GM21423 (cell line): ENCODE measurements around the gene SEPTIN12.

Experiments
- ATAC-seq: cut with Tn5 transposase; IDR thresholded peaks from one replicate; pipeline ENCODE4 v1.9.1; 2021; ENCODE audit warnings: mild to moderate bottlenecking, moderate library complexity; ENCODE audit not compliant: unreplicated experiment

Gene SEPTIN12, protein sequence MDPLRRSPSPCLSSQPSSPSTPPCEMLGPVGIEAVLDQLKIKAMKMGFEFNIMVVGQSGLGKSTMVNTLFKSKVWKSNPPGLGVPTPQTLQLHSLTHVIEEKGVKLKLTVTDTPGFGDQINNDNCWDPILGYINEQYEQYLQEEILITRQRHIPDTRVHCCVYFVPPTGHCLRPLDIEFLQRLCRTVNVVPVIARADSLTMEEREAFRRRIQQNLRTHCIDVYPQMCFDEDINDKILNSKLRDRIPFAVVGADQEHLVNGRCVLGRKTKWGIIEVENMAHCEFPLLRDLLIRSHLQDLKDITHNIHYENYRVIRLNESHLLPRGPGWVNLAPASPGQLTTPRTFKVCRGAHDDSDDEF

DNA sequence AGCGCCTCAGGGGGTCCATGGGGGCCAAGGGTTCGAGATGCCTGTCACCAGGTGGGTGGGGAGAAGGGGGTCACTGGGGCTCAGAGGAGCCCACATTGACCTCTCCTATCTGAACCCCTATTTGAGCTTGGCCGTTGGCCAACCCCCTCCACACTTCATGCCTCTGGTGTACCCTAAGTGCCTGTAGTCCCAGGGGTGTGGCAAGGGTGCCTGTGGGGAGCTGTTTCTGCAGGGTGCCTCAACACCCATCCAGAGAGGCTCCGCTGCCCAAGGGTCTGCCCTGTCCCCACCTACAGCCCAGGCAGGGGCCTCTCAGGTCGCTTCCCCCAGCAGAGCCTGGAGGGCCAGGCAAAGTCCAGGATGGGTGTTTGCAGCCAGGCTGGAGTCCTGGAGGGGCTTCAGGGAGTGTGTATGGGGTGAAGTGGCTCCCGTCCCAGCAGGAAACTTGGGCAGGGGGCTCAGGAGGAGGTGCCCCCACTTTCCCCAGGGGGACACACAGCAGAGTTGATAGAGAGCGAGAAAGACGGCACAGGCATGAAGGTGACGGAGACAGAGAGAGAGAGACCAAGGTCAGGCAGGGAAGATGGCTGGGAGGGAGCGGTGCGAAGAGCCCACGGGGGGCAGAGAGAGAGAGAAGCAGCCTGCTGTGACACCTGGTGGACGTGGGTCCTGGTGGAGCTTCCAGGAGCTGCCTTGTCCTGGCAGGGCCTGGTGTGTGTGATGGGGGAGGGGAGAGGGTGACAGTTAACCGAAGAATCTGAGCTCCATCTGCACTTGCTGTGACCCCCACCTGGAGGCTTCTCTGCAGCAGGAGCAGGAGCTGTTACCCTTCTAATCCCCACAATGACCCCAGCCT lies at the start of gene SEPTIN12:
SEPTIN12 (minus strand) TSS at position 719 of the 856 bp plus-strand sequence; CDS start at position 19, 700 bp downstream.
- no peak for ATAC-seq

DNA sequence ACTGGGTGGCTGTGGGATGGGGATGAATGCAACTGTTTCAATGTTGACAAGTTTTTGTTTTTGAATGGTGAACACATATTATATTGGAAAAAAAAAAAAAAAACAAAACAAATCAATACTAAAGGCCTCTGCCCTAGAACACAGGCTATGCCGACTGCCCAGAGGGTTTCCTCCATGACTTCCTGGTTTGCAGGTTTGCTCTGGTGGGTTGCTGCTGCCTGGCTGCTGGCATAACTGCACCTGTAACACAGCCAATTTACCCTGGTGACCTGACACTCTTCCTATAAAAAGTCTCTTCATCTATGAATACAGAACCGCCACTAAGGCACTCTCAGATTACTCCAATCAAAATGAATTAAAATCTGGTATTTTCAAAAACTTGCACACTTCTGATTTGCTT lies 48.6 kb upstream of the SEPTIN12 start:
- ATAC-seq = no peak

DNA sequence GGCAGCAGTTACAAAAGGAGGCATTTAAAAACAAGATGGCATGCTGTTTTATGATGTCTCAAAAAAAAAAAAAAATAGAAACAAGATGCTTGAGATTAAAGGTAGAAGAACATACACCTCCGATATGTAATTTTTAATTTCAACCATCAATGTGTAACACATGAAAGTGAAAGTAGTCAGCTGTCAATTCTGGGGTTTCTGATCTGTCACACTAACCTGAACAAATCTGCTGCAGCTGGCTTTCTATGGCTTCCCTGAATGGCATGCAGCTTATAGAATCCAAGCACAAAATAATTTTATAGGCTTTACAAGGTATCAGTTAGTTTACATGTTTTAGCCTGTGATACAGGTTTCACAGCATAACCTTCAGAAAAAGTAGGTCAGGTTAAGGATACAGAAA lies 45.4 kb upstream of the SEPTIN12 start:
- no peak for ATAC-seq

DNA sequence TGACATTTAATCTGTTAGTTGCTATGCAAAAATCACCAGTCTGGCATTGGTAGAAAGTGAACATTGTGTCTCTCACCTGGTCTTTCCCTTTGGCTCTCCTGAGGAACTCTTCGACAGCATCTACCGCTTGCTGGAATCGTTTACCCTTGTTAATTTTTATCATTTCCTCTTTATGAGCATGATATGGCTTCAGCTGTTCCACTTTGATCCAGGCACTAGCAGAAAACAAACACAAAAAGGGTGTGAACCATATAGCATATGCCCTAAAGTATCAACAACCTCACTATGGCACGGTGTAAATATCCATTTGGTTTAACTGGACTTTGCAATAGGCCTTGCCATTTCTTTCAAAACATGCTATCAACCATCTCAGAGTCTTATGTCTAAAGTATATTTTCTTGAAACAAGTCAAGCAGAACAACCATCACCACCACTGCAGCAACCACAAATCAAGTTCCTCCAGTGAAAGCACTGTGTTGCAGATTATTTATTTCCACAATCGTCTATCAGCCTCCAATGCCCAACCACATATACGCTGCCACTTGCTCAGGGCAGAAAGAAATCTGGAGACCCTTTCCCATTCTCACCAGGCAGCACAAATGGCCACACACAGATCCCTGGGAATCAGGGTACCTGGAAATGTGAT lies 44.7 kb upstream of the SEPTIN12 start:
- ATAC-seq = no peak

DNA sequence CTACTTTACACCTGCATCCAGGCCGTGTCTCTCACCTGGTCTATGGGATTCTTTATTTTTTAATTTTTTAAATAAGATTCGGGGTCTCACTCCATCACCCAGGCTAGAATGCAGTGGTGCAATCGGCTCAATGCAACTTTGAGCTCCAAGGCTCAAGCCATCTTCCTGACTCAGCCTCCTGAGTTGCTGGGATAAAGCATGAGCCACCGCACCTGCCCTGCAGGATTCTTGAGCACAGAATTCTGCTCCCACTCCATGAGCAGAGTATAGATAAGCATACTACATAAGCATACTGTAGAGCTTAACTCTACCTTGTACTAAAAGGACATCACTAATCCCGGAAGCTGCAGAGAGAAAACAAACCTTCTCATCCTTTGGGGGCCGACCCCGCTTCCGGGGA lies 43.5 kb upstream of the SEPTIN12 start:
- ATAC-seq = no peak

DNA sequence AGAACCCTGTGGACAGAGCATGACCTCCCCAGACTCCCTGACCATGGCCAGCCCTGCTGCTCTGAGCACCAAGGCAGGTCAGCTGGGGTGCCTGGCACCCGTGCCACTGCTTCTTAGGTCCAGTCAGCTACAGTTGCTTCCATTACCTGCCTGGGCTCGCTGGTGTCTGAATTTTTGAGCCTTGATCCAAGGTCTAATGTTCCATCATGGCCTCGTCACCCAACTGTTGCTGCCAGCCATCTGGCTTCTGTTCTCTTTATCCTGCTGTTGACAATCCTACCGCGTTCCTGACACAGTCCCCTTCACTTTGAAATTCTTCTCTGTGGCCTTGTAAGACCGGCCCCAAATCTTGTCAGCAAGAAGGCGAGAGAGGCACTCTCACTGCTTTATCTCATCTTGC lies 42.3 kb upstream of the SEPTIN12 start:
- ATAC-seq = no peak

DNA sequence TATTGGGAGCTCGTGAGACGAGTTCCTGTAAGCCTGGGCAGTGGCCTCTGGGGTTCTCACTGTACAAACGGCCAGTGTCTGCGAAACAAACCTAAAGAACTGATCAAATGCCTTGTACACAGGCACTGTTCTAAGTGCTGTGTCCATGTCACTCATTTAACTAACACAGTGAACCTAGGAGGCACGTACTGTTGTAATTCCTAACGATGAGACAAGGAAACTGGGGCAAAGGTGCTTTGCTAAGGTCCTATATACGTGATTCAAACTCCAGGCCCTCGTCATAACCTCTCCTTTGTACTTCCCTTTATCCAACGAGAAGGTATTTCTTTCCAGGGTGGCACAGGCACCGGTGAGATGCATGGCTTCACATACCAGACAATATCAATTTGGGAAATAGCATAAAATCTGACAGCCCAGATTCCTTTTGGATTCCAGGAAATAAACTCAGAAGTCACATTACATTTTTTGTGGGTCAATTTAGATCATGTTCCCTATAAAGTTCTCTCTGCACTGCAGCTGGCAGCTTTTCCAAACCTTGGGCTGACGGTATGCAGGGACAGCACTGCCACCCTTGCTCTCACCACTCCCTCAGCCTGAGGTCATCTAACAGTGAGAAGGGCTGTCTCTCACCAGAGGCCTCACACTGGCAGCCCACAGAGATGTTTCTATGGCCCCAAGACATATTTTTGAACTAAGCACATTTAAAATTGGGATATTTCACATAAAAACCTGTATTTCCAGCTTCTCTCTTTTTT lies 40.6 kb upstream of the SEPTIN12 start:
- no peak for ATAC-seq

DNA sequence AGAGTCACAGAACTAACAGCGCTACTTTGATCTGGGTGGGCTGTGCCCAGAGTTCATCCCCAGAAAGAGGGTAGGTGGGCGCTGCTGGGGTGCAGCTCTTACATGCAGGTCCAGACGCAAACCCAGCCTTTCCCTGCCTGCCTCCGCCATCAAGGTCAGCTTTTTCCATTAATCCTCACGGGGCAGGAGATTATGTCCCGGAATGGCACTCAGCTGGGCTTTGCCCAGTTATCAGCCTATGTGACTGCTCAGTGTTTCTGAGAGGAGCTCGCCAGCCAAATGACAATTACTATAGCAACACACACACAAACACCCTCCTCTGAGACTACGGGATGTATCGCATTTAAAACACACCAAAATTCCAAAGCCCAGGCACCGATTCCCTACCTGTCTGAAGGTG lies 38.8 kb upstream of the SEPTIN12 start:
- ATAC-seq = no peak

DNA sequence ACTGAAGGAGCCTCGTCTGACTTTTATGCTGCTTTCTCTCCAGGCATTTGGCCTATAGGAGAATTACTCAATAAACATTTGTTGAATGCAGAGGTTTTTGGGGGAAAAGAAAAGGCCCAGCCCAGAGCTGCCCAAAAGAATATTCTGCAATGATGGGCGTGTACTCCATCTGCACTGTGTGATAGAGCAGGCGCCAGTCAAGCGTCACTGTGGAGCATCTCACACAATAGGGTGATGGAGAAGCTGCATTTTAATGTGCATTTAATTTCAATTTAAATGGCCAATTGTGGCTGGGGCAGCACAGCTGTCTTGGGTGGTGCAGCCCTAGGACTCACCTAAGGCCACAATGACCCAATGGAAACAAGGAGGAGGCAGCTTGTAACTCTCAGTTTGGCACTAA lies 38.4 kb upstream of the SEPTIN12 start:
- ATAC-seq = no peak

DNA sequence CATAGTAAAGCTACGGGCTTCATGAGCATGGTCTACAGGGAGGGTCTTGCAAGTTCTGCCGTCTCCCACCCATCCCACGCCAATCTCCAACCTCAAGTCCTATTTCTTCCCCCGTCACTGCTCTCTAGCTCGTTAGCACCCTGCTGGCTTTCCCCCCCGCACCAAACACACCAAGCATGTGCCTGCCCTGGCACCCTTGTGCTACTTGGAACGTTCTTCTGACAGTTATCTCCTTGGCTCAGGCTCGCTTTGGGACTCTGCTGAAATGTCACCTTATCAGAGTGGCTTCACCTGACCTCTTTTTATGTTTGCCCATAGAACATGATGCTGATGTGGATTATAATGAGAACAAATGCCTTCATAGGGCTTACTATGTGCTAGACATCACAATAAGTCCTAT lies 37.1 kb upstream of the SEPTIN12 start:
- ATAC-seq = no peak

DNA sequence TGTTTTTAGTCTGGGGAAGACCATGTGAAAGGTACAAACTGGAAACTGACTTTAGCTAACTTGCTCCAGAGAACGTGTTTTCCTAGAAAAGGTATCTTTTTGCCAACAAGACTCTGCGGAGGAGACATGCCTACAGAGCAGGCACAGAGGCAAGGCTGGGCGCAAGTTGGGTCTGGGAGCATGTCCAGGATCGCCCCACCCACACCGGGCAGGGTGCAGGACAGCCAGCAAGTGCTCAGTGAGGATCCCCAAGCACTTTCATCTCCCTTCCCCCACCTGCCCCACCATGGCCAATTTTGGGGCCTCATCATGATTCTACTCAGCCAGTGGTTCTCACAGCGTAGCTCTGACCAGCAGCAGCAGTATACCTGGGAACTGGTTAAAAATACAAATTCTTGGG lies 32.5 kb upstream of the SEPTIN12 start:
- no peak for ATAC-seq

DNA sequence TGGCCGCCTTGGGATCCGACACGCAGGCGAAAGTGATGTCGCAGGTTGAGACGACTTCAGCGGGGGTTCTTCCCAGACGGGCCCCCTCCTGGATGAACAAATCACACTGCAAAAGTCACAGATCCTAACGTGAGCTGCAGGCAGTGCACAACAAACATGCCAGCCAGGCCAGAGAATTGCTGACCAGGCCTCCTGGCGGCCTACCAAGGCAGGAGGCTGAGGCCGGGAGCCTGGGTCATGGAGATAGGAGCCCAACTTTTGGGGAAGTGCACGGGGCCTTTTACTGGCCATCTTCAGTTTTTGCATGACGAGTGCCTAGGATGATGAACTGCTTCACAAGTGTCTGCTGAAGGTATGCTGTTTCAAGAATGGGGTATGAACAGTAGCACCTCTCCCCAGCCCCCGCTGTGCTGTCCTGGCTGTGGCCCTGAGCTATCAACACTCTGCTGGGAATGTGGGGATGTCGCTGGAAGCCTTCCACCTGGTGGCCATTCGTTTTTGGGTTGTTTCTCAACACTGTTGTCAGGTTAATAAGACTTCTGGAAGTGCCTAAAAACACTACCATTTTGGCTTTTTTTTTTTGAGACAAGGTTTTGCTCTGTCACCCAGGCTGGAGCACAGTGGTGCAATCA lies 26.5 kb upstream of the SEPTIN12 start:
- no peak for ATAC-seq

DNA sequence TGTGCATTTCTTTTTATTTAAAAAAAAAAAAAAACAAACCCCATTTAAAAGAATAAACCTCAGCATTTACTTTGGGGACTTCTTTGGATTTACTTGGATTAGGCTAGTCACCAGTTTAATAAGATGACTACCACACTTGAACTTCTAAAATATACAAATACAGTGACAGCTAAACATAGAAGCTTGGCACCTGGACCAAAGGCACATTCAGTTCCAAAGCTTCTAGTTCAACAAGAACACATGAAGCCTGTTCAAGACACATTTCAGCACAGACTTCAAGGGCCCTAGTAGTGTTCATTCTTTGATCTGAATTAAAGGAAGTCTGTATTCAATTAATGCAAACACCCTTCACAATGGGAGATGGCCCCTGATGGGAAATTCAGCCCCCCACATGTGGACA lies 25.9 kb upstream of the SEPTIN12 start:
- ATAC-seq = no peak

DNA sequence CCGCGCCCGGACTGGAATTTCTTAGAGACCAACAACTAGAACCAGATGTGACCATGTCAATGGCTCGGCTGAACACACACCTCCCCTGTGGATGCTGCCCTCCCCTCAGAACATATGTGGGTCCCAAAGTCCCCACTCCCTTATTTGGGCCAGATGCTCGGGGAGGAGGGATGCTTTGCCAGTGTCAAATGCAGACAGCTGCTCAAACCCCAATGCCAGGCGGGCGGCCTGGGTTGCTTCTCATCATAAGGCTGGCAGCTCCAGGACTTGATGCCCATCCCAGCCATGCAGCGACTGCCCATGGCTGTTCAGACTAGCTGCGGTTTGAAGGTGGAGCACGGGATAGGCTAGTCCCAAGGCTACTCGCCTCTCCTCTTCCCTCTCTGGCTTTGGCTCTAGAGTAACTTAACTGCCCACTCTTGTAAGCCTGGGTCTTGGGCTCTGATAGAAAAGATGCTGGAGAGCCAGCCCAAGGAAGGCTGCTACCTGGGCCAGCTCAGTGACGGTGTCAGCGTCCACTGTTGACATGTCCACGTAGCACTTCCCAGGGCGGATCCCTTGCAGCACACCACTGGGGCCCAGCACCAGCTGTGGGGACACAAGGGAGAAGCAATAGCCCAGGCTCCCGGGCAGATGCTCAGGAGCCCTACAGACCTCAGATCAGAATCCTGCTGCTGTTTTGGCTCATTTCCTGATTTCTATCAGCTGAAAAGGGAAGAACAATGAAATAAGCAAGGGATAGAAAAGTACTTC lies 25.3 kb upstream of the SEPTIN12 start:
- no peak for ATAC-seq

DNA sequence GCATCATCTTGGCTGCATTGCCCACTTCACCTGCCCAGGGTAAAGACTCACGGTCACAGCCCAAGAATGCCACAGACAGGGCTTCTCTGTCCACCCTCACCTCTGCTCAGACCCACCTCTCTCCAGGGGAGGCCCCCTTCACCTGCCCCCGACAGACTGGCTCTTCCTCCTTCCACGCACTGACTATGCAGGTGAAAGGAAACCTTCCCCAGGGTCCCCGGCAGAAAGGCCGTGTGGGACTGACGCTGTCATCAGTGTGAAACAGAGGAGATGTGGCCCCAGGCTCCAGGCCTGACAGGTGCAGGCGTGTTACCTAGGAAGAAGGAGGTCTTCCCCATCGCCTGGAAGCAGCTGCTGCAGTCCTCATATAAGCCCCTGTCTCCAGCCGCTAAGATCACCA lies 23.6 kb upstream of the SEPTIN12 start:
- no peak for ATAC-seq

DNA sequence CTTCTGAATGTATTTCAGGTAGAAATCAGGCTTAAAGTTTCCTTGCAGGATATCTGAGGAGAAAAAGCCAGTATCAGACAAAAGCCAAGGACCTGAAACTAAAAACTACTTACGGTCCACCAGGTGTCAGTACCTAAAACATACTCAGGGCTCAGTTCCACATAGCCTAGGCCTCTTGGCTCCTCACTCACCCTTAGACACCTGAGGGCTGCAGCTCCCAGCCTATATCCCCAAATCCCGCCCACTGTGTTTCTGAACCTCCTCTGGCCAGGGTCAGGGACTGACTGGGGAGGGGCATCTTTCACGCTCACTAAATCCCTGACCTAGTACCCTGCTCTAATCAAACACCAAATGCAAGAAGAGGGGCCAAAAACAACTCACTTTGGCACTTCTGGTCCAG lies 23.1 kb upstream of the SEPTIN12 start:
- no peak for ATAC-seq

DNA sequence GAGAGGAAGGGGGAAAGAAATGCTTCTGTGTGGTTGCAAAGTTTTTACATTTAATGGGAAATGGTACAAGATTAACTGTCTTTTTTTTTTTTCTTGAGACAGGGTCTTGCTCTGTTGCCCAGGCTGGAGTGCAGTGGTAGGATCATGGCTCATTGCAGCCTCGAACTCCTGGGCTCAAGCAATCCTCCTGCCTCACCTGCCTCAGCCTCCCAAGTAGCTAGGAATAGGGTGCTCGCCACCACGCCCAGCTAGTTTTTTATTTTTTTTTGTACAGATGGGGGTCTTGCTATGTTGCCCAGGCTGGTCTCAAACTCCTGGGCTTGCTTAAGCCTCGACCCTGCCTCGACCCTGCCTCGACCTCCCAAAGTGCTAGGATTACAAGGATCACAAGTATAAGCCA lies 18.1 kb upstream of the SEPTIN12 start:
- ATAC-seq = no peak

DNA sequence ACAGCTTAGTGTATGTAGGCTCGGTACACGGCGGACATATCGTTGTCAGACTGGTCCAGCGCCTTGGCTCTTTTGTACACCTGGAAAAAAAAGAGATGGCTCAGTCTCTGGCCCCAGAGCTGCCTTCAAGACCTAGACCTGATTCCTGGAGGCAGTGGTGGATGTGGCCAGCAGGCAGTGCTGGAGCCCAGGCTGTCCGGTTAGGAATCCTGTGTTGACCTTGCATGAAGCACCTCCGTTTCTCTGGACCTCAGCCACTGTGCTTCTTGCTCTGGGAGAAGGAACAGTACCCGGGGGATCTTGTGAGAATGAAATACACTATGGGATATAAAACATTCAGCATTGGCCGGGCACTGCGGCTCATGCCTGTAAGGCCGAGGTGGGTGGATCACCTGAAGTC lies 17.1 kb upstream of the SEPTIN12 start:
- no peak for ATAC-seq

DNA sequence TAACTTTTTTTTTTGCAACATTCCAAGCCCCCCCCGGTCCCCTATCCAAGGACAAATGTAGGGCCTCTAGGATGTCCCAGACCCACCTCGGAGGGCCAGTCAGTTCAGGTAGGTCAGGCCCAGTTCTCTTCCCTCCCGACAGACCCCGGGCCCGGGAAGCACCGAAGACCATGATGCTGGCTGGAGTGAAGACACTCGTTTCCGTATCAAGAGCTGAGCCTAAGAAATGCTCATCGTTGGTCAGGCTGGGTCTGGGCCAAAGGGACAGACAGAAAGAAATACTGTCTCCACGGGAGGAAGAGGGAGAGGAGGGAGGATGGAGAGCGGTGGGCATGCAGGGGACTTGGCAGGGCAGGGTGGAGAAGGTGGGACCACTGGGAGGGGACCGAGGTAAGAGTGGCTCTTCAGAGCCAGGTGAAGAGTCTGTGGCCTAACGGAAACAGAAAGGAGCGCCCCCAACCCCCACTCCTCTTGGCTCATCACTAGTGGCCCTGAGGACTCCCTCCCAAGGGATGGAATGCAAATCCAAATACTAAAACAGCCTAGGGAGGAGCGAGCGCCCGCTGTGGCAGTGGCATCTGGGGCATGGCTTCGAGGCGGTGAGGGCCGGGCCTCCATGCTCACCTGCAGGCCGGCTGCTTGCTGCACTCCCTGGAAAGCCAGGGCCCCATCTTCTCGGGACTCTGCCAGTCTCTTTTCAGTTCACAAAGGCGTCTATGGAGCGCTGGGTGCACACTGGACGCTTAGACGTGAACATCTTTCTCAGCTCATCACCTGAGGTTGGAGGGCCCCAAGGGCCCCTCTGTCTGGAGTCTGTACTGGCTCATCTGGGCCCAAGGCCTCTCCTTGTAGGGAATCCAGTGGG lies 16.0 kb upstream of the SEPTIN12 start:
- no peak for ATAC-seq
